ENCODE results near the gene PRR20D.
"Not testable (repeated sequence)": the region's sequence is repeated elsewhere in the genome, so short reads cannot be mapped to it uniquely, and the experiment has no call there.

Gene PRR20D

DNA sequence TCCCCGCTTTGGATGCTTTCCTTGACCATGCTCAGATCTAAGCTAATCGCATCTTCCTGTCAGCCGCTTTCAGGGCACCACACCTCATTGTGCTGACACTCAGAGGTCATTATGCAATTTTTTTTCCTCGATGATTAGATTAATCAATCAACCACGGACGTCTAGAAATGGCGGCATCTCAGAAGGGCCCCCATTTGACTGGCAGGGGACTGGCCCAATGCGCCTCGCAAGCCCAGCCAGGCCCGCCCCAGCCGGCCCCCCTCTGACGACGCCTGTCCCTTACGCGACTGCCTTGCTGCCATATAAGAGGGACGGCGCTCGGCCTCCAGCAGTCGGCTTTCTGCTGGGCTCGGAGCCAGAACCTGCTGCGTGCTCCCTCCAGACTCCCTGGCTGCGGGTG is at the start of gene PRR20D:
Gene PRR20D, plus strand, starts transcription at position 301 of the 400 bp plus-strand sequence. CDS start 387 bp downstream, outside the sequence.
- DNase-seq = not testable (repeated sequence)

DNA sequence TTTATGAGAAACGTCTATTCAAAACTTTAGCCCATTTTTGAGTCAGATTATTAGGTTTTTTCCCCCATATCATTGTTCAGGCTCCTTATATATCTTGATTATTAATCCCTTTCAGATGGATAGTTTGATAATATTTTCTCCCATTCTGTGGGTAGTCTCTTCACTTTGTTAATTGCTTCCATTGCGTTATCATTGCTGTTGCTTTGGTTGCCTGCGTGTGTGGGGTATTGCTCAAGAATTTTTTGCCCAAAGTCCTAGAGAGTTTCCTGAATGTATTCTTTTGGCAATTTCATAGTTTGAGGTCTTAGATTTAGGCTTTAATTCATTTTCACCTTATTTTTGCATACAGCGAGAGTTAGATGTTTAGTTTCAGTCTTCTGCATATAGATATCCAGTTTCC is 45.5 kb upstream of the PRR20D start:
- no peak for DNase-seq

DNA sequence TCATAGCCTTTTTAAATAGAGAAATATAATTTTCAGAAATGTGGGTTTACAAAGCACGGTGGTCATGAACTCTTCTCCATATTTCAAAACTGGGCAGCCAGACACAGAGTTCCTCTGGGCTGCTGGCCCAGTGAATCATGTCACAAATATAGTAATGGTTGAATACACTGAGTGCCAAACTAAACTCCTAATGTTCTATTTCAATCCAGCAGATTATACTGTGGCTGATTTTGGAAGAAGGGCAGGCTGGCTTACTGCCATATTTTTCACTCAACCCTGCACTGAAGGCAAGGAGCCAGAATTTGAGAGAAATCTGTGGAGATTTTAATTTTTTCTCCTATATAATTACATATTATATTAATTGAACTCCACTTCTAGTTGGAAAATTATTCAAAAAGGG is 36.8 kb upstream of the PRR20D start:
- no peak for DNase-seq

DNA sequence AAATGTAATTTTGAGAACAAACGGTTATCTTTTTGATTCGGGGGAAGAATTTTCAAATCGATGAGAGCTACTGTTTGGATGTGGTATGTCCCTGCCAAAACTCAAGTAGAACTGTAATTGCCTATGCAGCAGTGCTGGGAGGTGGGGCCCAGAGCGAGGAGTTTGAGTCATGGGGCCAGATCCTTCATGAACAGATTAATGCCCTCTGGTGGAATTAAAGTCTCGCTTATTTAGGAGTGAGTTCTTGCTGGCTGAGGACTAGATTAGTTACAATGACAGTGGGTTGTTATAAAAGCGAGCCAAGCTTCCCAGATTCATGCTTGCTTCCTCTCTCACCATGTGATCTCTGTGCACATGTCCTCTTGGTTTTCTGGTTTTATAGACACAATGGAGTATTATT is 31.5 kb upstream of the PRR20D start:
- no peak for DNase-seq

DNA sequence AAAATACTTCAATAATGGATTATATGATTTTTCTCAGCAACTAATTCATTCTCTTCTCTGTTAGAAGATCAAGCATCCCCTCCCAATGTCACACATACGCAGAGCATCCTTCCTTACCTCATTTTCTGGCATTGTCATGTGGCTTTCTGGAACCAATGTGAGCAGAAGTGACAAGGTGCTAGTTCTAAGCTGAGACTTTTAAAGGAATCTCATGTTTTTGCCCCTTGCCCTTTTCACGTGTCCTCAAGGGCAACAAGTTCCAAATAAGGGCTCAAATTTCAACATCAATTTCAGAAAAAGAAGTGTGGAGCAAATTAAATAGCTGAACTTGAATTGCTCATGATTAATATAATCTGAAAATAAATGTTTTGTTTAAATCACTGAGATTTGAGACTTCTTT is 24.3 kb upstream of the PRR20D start:
- DNase-seq = no peak

DNA sequence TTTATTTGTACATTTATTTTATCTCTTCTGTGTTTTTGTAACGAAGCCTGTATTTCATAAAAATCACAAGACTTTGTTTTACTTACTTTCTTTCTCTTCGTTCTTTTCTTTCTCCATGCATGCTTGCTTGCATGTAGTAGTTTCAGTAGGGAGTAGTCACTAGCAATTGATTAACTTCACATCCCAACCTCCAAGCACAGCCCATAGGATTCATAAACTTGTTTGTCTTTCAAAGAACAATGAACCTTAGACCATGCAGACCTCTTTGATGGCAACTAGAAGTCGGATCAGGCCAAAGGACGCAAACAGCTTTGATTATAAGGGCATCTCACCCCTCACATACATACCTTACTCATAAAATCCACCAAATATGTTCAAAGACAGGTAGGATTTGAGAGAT is 22.8 kb upstream of the PRR20D start:
- DNase-seq = no peak

DNA sequence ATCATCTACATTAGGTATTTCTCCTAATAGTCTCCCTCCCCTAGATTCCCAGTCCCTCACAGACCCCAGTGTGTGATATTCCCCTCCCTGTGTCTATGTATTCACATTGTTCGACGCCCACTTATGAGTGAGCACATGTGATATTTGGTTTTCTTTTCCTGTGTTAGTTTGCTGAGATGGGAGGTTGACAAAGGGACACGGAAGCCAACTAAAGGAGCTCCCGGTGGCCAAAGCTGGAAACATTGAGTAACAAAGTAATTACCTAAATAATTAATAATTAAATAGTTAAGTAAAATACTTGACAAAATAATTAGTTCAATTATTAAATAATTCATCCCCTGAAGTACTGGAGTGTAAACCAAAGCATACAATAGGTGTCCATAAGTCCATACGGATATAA is 21.4 kb upstream of the PRR20D start:
- DNase-seq = no peak

DNA sequence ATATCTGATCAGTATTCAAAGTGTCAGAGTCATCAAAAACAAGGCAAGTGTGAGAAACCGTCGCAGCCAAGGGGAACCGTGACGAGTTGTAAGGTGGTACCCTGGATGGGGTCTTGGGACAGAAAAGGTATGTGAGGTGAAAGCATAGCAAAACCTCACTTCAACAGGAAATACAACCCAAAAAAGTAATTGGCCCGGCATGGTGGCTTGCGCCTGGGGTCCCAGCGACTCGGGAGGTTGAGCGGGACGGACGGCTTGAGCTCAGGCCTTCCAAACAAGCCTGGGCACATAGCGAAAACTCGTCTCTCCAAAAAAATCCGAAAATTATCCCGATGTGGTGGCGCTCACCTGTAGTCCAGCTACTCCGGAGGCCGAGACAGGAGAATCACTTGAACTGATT is 20.7 kb upstream of the PRR20D start:
- not testable (repeated sequence) for DNase-seq

DNA sequence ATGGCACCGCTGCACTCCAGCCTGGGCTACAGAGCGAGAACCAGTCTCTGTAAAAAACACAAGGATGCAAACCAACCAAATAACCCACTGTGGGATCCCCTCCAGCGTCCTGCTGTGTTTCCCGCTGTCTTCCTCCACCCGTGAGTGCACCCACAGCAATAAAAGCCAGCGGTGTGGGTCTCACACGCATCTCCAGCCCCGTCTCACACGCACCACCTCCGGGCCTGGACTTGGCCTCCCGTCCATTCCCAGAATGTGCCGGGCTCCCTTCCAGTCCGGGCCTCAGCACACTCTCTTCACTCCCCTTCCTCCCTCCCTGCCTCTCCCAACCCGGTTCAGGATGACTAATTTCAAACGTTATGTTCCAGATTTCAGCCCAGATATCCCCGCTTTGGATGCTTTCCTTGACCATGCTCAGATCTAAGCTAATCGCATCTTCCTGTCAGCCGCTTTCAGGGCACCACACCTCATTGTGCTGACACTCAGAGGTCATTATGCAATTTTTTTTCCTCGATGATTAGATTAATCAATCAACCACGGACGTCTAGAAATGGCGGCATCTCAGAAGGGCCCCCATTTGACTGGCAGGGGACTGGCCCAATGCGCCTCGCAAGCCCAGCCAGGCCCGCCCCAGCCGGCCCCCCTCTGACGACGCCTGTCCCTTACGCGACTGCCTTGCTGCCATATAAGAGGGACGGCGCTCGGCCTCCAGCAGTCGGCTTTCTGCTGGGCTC is 20.0 kb upstream of the PRR20D start, which contains the start of gene PRR20A:
Gene PRR20A, plus strand, starts transcription at position 684 of the 734 bp plus-strand sequence. CDS start 387 bp downstream, outside the sequence.
- DNase-seq = not testable (repeated sequence)

DNA sequence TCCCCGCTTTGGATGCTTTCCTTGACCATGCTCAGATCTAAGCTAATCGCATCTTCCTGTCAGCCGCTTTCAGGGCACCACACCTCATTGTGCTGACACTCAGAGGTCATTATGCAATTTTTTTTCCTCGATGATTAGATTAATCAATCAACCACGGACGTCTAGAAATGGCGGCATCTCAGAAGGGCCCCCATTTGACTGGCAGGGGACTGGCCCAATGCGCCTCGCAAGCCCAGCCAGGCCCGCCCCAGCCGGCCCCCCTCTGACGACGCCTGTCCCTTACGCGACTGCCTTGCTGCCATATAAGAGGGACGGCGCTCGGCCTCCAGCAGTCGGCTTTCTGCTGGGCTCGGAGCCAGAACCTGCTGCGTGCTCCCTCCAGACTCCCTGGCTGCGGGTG is 13.2 kb upstream of the PRR20D start, which contains the start of gene PRR20B:
Gene PRR20B, plus strand, starts transcription at position 301 of the 400 bp plus-strand sequence. CDS start 387 bp downstream, outside the sequence.
- not testable (repeated sequence) for DNase-seq

DNA sequence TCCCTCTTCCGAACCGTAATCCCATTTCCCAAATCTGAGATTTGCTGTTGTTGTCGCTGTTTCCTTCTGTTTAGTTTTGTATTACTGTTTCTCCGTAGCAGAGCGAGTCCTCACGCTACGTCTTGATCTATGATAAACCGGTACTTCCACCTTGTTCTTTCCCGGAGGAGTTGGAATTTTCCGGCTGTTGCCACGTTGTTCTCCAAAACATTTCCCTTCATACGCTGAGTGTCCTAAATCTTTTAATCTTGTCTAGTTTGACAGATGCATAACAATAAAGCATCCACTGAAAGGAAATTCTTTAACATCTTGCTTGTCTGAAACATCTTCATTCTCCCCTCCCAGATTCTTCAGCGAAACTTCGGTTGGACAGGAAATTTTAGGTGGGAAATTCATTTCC is 12.3 kb upstream of the PRR20D start:
- not testable (repeated sequence) for DNase-seq

DNA sequence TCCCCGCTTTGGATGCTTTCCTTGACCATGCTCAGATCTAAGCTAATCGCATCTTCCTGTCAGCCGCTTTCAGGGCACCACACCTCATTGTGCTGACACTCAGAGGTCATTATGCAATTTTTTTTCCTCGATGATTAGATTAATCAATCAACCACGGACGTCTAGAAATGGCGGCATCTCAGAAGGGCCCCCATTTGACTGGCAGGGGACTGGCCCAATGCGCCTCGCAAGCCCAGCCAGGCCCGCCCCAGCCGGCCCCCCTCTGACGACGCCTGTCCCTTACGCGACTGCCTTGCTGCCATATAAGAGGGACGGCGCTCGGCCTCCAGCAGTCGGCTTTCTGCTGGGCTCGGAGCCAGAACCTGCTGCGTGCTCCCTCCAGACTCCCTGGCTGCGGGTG is 6.7 kb upstream of the PRR20D start, which contains the start of gene PRR20C:
Gene PRR20C, plus strand, starts transcription at position 301 of the 400 bp plus-strand sequence. CDS start 387 bp downstream, outside the sequence.
- DNase-seq = not testable (repeated sequence)

DNA sequence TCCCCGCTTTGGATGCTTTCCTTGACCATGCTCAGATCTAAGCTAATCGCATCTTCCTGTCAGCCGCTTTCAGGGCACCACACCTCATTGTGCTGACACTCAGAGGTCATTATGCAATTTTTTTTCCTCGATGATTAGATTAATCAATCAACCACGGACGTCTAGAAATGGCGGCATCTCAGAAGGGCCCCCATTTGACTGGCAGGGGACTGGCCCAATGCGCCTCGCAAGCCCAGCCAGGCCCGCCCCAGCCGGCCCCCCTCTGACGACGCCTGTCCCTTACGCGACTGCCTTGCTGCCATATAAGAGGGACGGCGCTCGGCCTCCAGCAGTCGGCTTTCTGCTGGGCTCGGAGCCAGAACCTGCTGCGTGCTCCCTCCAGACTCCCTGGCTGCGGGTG is 6.5 kb downstream of the PRR20D start, which contains the start of gene PRR20E:
Gene PRR20E, plus strand, starts transcription at position 301 of the 400 bp plus-strand sequence. CDS start 387 bp downstream, outside the sequence.
- DNase-seq = not testable (repeated sequence)

DNA sequence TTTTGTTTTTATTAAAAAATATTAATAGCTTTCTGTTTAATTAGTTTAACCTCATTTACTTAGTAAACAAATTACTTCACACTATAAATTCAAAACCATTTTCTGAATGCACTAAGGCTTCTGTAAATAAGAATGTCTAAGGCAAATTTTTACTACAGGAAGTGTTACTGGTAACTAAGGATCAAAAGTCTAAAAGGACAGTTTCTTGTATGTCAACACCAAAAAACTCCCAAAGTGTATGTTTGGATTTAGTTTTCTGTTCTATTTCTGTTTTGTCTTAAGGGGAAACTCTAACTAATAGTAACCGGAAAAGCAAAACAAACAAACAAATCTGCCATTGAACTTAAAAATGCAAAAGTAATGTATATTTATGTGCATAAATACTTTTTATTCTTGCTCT is 31.2 kb downstream of the PRR20D start:
- DNase-seq = no peak

DNA sequence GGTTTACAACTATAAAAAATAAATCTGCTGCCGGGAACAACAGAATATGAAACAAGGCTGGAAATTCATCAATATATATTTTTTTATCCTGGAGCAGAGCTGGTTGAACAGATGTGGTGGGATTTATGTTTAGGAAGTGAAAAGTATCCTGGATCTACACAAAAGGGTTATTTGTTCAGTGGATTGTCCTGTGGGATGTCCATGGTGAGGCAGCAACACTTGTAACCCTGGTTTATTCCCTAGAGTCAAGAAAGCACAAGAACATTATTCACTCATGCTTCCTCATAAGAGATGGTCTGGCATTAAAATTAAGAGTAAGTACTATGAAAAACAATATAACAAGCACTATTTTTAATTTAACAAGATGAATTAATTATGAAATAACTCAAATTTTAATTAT is 52.6 kb downstream of the PRR20D start:
- no peak for DNase-seq

Data from Kasumi-1 (cell line).